Endodermal cell (in vitro differentiated cells): ENCODE data around the gene TUBB2A. TPM values are rescaled to one million over a fixed set of nuclear protein-coding genes. Genes with fewer than 3 reads are reported as not detected.
"Not testable (repeated sequence)": the region's sequence is repeated elsewhere in the genome, so short reads cannot be mapped to it uniquely, and the experiment has no call there.

Experiments used
- DNase-seq: peaks from one replicate; pipeline ENCODE4 v3.0.0-alpha.2; 2017
- H3K27ac ChIP-seq: 2 replicates; pipeline ENCODE4 v1.5.1; 2013; ENCODE audit warnings: mild to moderate bottlenecking, low read depth, low read length, moderate library complexity
- H3K27me3 ChIP-seq: 2 replicates; pipeline ENCODE4 v1.6.1; 2013; ENCODE audit warnings: mild to moderate bottlenecking, low read length, moderate library complexity; ENCODE audit not compliant: insufficient read depth, control insufficient read depth, poor library complexity, severe bottlenecking
- H3K36me3 ChIP-seq: 2 replicates; pipeline ENCODE4 v1.7.0; 2013; ENCODE audit warnings: mild to moderate bottlenecking, low read length, moderate library complexity; ENCODE audit not compliant: control insufficient read depth, insufficient read depth
- H3K4me1 ChIP-seq: one replicate; pipeline ENCODE4 v1.7.0; 2013; ENCODE audit warnings: low read length; ENCODE audit not compliant: control insufficient read depth, insufficient read depth
- H3K4me3 ChIP-seq: 2 replicates; pipeline ENCODE4 v1.5.1; 2013; ENCODE audit warnings: mild to moderate bottlenecking, low read length, moderate library complexity
- H3K9ac ChIP-seq: 2 replicates; pipeline ENCODE4 v1.6.1; 2013; ENCODE audit warnings: mild to moderate bottlenecking, low read length, moderate library complexity; ENCODE audit not compliant: poor library complexity, severe bottlenecking; ENCODE audit errors: extremely low read depth
- H3K9me3 ChIP-seq: 2 replicates; pipeline ENCODE4 v1.6.1; 2013; ENCODE audit warnings: mild to moderate bottlenecking, low read length, moderate library complexity; ENCODE audit not compliant: control insufficient read depth
- H3K27ac Mint-ChIP-seq: 2 replicates; pipeline ENCODE4 v1.8.0; 2020; ENCODE audit warnings: mixed read lengths
- H3K27me3 Mint-ChIP-seq: 2 replicates; pipeline ENCODE4 v1.8.0; 2021; ENCODE audit warnings: mild to moderate bottlenecking, mixed read lengths; ENCODE audit not compliant: insufficient read depth
- H3K36me3 Mint-ChIP-seq: 2 replicates; pipeline ENCODE4 v1.8.0; 2020; ENCODE audit warnings: low read depth, mixed read lengths
- H3K4me1 Mint-ChIP-seq: 2 replicates; pipeline ENCODE4 v1.8.0; 2020; ENCODE audit warnings: mixed read lengths
- H3K4me3 Mint-ChIP-seq: 2 replicates; pipeline ENCODE4 v1.8.0; 2020; ENCODE audit warnings: mild to moderate bottlenecking, moderate library complexity, mixed read lengths
- H3K9me3 Mint-ChIP-seq: 2 replicates; pipeline ENCODE4 v1.8.0; 2020; ENCODE audit warnings: mild to moderate bottlenecking, mixed read lengths
- CTCF ChIP-seq: fragments of 200-600 bp; sonication (generic); conservative IDR thresholded peaks from 2 replicates; pipeline ENCODE4 v1.5.0; 2021; ENCODE audit warnings: antibody characterized with exemption, mild to moderate bottlenecking
- whole genome bisulfite sequencing, 2 experiments: methylation state at CpG; one replicate each; pipeline versions ENCODE4 v1.1.5 to v1.1.7; 2013; ENCODE audit warnings: missing lambda C conversion rate in 2 of 2, mixed read lengths in 1 of 2; ENCODE audit not compliant: insufficient coverage in 1 of 2, insufficient read length in 1 of 2; 5-methylcytosine and 5-hydroxymethylcytosine counted together
- total RNA-seq, 2 donors: library from RNA; stranded (reverse); fragmentation: NEBNext Ultra II Directional in 1 of 2; extraction: Animal tissue kit (Norgen Biotek cat#: 25700) in 1 of 2; gene quantifications; 2 replicates in 1 of 2; 3 replicates in 1 of 2; pipeline ENCODE4 v1.2.1, GENCODE V29; 2021

Gene TUBB2A
- total RNA-seq, 2 donors from 2014 or later = 262 to 297 TPM

DNA sequence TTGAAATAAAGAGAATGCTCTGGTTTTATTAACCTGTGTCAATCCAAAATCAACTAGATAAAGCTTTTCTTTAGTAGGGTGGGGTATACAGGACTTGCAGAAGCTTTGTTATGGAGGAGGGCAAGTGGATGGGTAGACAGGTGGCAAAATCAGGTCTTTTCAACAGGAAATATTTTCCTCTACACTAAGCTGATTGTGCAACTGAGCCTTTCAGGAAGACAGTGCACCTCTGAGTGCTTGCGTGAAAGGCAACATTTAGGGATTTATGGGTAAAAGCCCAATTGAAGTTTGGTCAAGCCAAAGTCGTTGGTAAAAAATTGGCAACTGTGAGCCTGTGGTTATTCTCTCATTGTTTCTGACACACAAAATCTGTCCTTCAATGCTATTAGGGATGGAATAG is 23.8 kb upstream of the TUBB2A start:
- no peaks in the 10 kb centered on the region for H3K36me3 ChIP-seq
- WGBS, 2 experiments = 86 to 100% methylated on average over 2 of the region's 2 CpGs
- Mint-ChIP-seq H3K9me3 (peaks cover 9% of the 10 kb centered on the region), H3K27ac (no peak overlapping the region), H3K4me3 (no peak overlapping the region), H3K36me3 (no peaks in the 10 kb centered on the region), H3K27me3 (no peaks in the 10 kb centered on the region), H3K4me1 (peaks cover 15% of the 10 kb centered on the region)
- H3K9me3 ChIP-seq = peaks cover 8% of the 10 kb centered on the region
- H3K9ac ChIP-seq = no peak overlapping the region
- no peaks in the 10 kb centered on the region for H3K27me3 ChIP-seq
- H3K27ac ChIP-seq = no peak overlapping the region
- H3K4me1 ChIP-seq = peaks cover 8% of the 10 kb centered on the region
- DNase-seq = no peak
- TF ChIP-seq CTCF = no peak
- H3K4me3 ChIP-seq = no peak overlapping the region

DNA sequence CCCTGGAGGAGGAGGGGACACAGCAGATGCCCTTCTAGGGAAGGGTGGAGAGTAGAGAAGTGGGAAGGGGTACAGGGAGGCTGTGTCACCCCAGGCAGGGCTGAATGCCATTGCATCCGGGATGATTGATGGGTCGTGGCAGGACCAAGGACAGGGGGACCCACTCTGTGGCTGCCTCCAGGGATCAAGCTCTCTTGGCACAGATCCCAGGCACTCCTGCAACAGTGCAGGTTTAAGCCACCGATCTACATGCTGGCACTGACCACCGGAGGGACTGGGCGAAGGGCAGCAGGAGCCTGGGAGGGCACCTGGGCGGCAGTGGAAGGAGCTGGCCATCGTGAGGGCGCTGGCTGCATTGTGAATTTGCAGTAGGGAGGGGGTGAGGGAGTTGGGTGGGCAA is 22.6 kb upstream of the TUBB2A start:
- H3K27ac ChIP-seq, H3K9ac ChIP-seq, H3K36me3 Mint-ChIP-seq, H3K27me3 Mint-ChIP-seq, H3K9me3 ChIP-seq, H3K27me3 ChIP-seq, DNase-seq, H3K27ac Mint-ChIP-seq, H3K4me1 ChIP-seq, H3K36me3 ChIP-seq, H3K9me3 Mint-ChIP-seq: not testable (repeated sequence)
- Mint-ChIP-seq H3K4me3 (peak overlapping the region; percentile 57), H3K4me1 (peaks cover 27% of the 10 kb centered on the region)
- 78% methylated on average over 6 of the region's 8 CpGs; no CpG with 5 or more reads in 1 of the 2 experiments for WGBS, 2 experiments
- H3K4me3 ChIP-seq = peak overlapping the region; percentile 60

- H3K4me1 Mint-ChIP-seq = peaks cover 26% of the 10 kb centered on the region
- H3K27ac Mint-ChIP-seq, DNase-seq: not testable (repeated sequence)
Measured at GRCh38 chr6:3178666-3179065, 21.3 kb upstream of the TUBB2A start.

GRCh38 chr6:3176562-3177355 is 19.4 kb upstream of the TUBB2A start:
- Histone ChIP-seq H3K4me3 (no peak overlapping the region), H3K27me3 (no peaks in the 10 kb centered on the region), H3K9me3 (peaks cover 8% of the 10 kb centered on the region), H3K27ac (no peak overlapping the region), H3K9ac (no peak overlapping the region), H3K36me3 (no peaks in the 10 kb centered on the region), H3K4me1 (peaks cover 3% of the 10 kb centered on the region)
- Mint-ChIP-seq H3K27ac (no peak overlapping the region), H3K4me1 (peaks cover 29% of the 10 kb centered on the region), H3K4me3 (no peak overlapping the region), H3K27me3 (no peaks in the 10 kb centered on the region), H3K36me3 (peaks cover 3% of the 10 kb centered on the region), H3K9me3 (peaks cover 14% of the 10 kb centered on the region)
- WGBS, 2 experiments = 91 to 94% methylated on average over 13 to 21 of the region's 22 CpGs
- peak; percentile 57 for DNase-seq
- no peak for TF ChIP-seq CTCF

More at GRCh38 chr6:3178666-3179065, 21.3 kb upstream of the TUBB2A start:
- WGBS, 2 experiments = 95 to 100% methylated on average over 2 to 8 of the region's 8 CpGs
- not testable (repeated sequence) for H3K36me3 ChIP-seq, H3K4me3 Mint-ChIP-seq, H3K36me3 Mint-ChIP-seq, H3K27ac ChIP-seq, H3K27me3 ChIP-seq, H3K4me3 ChIP-seq, H3K9ac ChIP-seq, H3K4me1 ChIP-seq, H3K9me3 ChIP-seq, H3K27me3 Mint-ChIP-seq, H3K9me3 Mint-ChIP-seq
